GM21825 (cell line): ENCODE measurements around the gene NXN.
"Not testable (repeated sequence)": the region's sequence is repeated elsewhere in the genome, so short reads cannot be mapped to it uniquely, and the experiment has no call there.

Source experiments
- ATAC-seq: cut with Tn5 transposase; IDR thresholded peaks from one replicate; pipeline ENCODE4 v1.9.1; 2021; ENCODE audit warnings: mild to moderate bottlenecking, moderate library complexity; ENCODE audit not compliant: unreplicated experiment

NXN gene

GRCh38 chr17:867238-867637 is 112.3 kb downstream of the NXN start:
- ATAC-seq, result not testable (repeated sequence)

DNA sequence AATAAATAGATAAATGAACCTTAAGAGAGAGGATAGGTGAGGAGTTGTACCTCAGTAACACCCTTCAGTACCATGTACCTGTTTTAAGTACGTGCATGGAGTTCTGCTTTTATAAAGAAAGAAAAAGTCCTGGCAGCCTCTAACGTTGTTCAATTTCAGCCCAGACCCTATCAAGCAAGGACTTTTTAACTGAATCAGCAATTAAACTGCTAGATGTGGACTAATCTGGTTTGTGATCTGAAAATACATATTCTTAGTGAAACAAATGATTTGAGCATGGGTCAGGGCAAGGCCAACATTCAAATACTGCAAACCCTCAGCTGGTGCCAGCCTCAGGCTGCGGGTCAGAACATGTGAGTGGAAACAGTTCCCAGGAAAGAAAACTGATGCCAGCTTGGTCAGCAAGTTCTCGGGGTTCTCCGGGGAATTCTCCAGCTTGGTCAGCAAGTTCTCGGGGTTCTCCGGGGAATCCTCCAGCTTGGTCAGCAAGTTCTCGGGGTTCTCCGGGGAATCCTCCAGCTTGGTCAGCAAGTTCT is 112.9 kb downstream of the NXN start:
- no peak for ATAC-seq

DNA sequence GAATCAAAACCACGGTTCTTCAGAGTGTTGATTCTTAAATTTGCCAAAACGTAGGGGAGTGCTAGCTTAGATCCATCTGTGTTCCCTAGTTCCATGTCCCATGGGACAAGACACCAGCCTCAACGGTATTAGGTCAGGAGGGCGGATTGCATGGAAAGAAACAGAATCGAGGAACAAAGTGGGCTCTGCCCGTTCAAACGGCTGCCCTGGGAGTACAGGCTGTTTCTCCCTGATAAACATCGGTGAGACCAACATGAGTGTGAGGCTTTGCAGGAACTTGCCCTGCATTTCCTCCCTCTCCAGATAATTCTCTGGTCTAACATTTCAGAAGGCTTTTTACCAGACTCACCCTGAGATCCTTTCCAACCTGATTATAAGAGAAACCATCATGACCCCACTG is 115.3 kb downstream of the NXN start:
- no peak for ATAC-seq

DNA sequence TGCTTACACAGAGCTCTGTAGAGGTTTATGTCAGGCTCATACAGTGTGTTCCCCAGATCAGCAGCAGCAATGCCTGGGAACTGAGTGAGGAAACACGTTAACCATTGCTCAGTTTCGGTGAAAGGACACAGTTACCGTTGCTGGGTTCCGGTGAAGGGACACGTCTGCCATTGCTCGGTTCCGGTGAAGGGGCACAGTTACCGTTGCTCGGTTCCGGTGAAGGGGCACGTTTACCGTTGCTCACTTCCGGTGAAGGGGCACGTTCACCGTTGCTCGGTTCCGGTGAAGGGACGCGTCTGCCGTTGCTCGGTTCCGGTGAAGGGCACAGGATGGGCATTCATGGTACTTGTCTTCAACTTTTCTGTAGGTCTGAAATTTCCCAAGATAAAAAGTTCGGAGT is 115.7 kb downstream of the NXN start:
- ATAC-seq, result no peak

DNA sequence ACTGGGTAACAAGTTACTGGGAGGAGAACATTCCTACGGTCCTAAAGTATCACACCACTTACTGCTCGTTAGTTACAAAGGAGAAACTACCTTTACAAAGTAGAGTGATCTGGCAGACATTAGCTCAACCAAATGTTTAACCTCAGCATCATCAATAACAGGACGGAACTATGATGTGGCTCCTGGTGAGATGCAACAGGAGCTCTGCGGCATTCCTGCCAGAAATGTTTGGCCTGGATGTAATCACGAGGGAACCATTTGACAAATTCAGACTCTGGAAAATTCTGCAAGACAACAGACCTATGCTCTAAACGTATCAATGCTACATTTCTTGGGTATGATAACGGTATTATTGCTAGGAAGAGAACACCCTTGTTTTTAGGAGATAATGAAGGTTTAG is 117.0 kb downstream of the NXN start:
- ATAC-seq, result no peak

DNA sequence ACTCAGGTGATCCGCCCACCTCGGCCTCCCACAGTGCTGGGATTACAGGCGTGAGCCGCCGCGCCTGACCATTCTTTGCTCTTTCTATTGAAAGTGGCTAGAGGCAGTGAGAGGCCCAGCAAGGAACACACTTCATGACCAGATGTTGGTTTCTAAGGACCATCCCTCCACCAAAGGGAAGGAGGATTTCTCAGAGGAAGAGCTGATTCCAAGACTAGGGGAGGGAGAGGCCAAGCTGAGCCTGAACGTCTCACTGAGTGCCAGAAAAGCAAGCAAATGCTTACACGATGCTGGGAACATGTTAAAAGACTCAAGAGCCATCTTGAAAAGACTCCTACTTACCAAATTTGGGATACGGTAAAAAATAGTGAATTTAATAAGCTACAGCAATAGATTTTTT is 118.2 kb downstream of the NXN start:
- no peak for ATAC-seq

DNA sequence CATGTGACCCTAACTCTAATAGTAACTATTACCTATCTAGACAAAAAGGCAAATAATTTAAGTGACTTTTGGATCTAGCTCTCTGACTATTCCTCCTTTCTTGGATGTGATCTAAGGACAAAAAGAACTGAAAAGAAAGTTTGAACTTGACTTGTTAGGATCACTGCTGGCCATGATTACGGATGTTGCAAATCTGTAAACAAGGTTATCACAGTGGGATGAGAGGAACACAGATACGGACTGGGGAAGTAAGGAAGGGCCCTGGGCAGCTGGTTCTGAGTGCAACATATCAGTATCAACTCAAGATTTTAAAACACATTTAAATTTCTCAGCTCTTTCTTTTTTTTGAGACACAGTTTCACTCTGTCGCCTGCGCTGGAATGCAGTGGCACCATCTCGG is 118.8 kb downstream of the NXN start:
- no peak for ATAC-seq

- ATAC-seq, result no peak
These were observed 119.8 kb downstream of the NXN start for GRCh38 chr17:859824-860195.

DNA sequence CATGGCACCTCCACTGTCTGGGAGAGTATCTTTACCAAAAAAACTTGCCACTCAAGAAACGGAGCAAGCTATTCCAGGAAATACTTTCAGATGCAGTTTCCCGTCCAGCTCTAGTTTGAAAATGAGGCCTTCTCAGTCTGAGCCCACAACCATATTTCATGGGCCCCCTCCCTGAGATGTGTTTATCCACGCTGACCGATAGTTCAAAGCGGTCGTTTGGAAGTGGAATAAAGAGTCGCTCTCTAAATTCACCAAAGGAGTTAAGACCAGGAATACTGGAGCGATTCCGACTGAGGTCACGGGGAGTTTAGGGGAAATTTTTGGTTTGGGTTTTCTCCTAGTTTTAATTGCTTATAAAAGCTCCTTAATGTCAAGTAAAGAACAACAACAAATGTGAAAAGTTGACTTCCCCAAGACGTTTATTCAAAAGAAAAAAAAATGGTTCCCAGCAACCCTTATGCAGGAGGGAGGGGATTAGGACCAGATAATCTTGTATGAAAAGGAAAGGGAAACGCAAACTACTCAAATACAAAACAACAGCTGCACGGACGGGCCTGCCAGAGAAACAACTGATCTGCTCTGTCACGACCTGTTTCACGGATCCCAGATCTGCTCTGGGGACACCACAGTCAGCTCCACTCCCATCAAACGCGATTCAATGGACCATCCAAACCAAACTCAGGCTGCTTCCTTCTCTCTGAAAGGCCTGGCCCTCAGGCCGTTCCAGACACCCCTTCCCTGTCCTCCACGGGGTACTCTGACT is 120.3 kb downstream of the NXN start:
- no peak for ATAC-seq

GRCh38 chr17:856149-856548 is 123.4 kb downstream of the NXN start:
- no peak for ATAC-seq

GRCh38 chr17:855569-855968 is 124.0 kb downstream of the NXN start:
- ATAC-seq, result no peak

GRCh38 chr17:852850-853249 is 126.7 kb downstream of the NXN start:
- ATAC-seq, result not testable (repeated sequence)

- ATAC-seq, result no peak
These were observed 127.2 kb downstream of the NXN start for GRCh38 chr17:852349-852748.

DNA sequence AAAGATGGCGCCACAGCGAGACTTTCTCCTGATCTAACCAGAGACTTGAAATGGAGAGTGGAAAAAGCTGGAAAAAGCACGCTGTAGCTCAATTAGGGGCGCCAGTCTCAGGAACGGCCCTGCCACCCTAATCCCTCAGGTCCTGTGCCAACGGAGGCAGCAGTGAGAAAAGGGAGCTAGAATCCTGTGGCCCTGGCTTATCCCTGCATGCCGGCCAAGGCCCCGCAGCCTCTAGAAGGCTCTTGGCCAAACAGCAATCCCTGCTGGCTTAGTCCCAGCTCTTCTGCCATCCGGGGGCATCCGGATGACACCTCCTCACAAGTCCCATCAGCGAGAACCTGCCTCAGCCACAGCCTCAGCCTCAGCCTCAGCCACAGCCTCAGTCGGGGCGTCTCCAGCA is 127.7 kb downstream of the NXN start:
- no peak for ATAC-seq

DNA sequence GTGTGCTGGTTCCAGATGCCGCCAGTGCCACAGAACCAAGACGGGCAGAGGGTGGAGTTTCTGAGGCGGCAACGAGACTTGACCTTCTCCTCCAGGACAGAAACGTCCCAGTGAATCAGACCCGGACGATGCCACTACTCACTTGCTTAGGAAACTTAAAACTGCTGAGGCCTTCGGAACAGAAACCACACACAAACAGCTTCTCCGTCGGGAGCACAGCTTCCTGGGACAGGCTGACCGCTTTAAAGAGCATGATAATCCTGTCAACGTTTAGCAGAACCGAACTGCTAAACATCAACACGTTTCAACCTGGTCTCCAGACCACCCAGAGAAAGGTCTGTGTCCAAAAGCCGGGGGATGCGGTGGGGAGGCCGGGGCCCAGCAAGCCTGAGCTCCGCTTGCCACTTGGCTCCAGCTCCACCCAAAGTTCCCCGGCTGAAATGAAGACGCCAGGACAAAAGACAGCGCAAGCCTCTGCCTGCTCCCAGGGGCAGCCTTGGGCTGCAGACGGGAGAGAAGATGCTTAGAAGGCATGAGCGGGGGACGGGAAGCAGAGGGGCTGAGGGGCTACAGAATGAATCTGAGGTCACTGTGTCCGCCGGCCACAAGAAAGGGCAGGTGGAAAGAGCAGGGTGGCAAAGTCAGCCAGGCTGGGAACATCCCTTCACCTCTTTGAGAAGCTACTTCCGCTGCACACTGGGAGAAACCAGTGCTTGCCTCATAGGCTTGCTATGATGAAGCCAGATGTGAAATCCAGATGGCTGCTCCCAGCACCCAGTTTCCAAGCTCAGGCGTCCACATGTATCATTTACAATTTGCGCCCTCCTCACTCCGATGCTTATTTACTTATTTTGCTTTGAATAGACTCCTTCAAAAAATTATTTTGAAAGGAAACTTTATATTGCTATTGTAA is 128.5 kb downstream of the NXN start:
- no peak for ATAC-seq

- ATAC-seq, result no peak
These were observed 129.3 kb downstream of the NXN start for GRCh38 chr17:850086-850850.

GRCh38 chr17:848402-848801 is 131.2 kb downstream of the NXN start:
- ATAC-seq, result no peak

- ATAC-seq, result no peak
These were observed 132.4 kb downstream of the NXN start for GRCh38 chr17:846901-847843.

DNA sequence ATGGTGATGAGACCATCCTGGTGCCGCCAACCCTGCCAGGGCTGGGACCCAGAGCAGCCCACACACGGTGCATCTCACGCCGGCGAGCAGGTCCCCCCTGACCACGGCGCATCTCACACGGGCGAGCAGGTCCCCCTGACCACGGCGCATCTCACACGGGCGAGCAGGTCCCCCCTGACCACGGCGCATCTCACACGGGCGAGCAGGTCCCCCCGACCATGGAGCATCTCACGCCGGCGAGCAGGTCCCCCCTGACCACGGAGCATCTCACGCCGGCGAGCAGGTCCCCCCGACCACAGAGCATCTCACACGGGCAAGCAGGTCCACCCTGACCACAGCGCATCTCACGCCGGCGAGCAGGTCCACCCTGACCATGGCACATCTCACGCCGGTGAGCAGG is 138.3 kb downstream of the NXN start:
- no peak for ATAC-seq

DNA sequence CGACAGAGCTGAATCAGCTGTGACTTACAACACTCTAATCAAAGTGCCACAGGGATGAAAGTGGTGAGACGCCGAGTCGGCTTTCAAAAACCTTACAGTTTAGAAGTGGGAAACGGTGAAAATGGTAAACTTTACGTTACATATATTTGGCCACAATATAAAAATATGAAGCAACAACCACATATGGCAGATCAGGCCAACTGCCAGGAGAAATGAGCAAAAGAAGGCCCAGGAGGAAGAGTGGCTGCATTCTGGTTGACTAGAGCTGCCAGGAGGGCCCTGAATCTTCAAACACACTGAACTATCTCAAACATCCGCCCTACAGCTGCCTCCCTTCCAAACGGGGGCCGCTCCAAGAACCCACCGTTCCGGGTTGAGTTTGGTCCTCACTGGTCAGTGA is 141.1 kb downstream of the NXN start:
- ATAC-seq, result no peak
